HL-60/S4 treated with phorbol 12-myristate 13-acetate at 8.2 ng/mL for 4 days and 3 days (cell line): ENCODE results near the gene KCNMB1.

Source experiments
- in situ Hi-C: fragments of 300-500 bp; cut with MboI; formaldehyde crosslinking; loops from 2 replicates; pipeline ENCODE4 v1.15.0; 2022; ENCODE audit warnings: low sequenced_read_pairs

Gene KCNMB1

GRCh38 chr5:170345971-170346370 lies 43.2 kb downstream of the KCNMB1 start:
- in situ Hi-C loops: no loop called here

DNA sequence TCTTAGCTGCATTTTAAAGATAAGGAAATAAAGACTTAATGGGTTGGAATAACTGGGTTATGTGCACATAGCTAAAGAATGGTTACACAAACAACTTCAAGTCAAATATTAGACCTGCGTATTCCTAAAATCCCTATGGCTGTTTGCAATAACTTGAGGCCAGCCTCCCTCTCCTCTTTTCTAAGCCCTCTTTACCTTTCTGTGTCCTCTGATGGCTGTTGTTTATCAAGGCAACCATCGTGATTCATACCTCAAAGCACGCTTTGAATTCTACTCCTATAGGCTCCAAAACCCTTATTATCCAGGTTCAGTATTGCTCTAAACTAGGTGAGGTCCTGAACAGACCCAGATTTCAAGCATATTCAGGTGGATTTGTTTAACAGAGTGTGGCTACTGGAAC lies 46.0 kb downstream of the KCNMB1 start:
- in situ Hi-C loops: no loop called here

DNA sequence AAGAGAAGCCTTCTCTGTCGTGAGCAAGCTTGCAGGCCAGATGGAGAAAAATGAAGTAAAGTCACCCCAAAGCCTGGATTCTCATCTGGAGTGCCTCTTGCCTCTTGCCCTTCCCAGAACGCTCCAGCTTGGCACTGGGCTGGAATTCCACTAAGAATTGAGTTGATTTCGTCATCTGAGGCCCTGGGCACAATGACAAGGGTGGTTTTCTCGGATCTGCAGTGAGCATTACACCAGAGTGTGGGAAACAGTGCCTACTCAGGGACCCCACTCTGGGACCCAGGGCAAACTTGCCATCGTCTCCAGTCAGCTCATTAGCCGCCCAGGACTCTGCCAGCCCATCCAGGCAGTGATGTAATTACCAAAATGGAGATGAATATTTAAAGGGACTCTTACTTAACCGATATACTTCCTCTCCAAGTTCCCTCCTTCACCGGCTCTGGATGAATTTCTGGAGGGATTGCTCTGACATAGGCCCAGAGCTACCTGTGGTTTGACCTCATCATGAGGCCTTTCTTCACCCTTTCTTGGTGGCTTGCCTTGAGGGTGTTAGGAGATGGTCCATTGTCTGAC lies 46.9 kb downstream of the KCNMB1 start:
- in situ Hi-C loops: no loop called here

DNA sequence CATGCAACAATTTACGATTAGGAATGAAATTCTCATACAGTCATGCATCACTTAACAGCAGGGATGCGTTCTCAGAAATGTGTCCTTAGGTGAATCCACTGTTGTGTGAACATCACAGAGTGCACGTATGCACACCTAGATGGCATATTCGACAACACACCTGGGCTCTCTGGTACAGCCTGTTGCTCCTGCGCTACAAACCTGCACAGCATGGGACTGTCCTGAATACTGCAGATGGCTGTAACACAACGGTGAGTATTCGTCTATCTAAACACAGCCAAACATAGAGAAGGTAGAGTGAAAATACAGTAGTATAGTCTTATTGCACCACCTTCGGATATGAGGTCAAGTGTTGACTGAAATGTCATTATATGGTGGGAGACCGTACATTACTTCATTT lies 47.6 kb downstream of the KCNMB1 start:
- in situ Hi-C loops: no loop called here

DNA sequence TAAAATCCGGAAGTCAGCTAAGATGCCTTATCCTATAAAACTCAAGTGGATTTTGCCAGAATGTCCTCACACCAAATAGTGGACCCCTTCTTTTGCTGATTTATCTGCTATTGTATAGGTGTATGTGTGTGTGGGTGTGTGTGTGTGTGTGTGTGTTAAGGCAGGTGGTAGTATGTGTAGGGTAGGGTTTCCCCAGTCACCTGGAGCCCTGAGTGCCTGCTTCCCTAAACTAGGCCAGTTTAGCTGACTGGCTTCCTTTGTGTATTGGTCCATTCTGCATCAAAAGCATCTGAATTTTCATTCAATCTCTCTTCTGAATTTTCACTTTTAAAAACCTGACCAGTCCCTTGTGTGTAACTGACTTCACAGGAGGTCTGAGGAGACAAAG lies 49.4 kb downstream of the KCNMB1 start:
- in situ Hi-C loops: no loop called here

DNA sequence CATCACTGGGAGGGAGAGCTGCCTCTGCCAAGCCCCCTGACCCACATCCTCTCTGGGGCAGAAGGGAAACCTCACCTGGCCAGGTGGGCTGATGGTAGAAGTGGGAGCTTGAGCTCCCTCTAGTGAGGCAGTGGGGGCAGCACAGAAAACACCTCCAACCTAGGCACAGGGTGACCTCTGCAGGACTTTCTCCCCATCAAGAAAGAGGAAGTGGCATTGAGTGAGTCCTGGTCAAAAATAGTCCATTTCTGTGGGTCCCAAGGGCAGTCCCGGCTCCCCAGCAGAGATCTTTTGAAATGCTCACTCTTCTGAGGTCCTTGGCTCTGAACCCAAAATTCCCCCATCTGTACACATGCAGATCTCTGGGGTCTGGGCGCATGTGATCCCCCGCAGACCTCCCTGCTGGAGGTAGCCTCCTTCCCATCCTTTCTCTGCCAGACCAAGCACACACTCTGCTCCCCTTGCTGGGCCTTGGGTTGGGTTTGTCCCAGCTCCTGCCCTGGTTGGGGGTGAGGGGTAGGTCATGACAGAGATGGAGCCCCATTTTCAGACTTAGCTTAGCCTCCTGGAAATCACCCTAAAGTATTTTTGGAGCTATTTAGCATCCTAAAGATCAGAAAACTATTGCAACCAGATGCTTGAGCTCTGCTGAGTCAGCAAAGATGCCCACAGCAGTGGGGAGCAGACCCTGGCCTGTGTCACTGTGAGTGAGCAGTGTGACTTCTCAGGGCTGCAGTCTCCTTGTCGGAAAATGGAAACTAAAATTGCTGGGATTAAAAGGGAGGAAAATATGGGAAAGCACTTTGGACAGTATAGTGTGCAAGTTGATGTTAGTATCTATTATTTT lies 50.0 kb downstream of the KCNMB1 start:
- in situ Hi-C loops: no loop called here

DNA sequence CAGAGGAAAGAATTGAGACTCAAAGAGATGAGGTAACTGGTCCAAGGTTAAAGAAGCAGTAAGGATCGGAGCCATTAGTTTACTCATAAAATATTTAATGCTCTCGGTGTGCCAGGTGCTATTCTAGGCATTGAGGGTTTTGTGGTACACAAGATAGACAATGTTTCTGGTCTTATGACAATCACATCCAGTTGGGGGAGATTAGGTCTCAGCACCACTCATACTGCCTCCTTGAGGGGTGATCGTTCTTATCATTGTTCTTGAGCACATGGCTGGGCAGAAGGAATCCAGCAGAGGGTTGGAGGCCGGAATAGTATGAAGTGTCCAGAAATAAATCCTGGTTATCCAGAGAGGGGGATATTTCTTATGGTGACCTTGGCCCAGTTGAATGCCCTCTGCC lies 50.9 kb downstream of the KCNMB1 start:
- in situ Hi-C loops: no loop called here

- in situ Hi-C loops: no loop called here
Observed at GRCh38 chr5:170337045-170337733, 52.0 kb downstream of the KCNMB1 start.

DNA sequence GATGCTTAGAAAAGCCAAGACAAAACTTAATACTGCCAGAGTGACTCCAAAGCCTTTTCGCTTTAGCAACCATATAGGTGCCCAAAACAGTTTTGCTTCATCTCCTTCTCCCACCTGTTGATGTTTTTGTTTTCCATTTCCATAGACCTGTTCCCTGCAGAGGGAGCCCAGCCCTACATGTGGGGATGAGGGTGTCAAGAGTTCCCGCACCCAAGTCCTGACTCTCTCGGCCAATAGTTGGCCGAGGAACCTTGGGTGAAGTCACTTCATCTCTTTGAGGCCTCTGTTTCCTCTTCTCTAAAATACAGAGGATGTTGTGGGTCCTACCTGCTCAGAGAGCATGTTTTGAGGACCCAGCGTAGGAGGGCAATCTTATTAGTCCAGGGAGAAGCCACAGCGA lies 53.1 kb downstream of the KCNMB1 start:
- in situ Hi-C loops: no loop called here

DNA sequence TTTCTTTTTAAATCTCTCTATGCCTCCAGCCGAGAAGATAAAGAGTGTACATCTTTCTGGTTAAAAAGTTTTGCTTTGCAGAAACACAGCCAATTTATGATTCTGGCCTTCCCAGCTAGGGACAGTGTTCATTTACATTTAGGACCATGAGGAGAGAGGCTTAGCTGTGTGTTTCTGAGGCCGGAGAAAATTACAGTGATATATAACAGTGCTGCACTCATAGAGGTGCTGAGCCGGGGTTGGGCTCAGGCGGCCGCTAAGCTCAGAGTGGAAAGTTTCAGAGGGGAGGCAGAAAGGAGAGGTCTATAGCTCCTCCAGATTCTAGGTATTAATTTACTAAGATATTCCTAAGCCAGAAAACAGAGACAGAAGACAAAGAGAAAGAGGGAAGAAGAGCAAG lies 54.5 kb downstream of the KCNMB1 start:
- in situ Hi-C loops: no loop called here

GRCh38 chr5:170333161-170333910 lies 55.8 kb downstream of the KCNMB1 start:
- in situ Hi-C loops: no loop called here

DNA sequence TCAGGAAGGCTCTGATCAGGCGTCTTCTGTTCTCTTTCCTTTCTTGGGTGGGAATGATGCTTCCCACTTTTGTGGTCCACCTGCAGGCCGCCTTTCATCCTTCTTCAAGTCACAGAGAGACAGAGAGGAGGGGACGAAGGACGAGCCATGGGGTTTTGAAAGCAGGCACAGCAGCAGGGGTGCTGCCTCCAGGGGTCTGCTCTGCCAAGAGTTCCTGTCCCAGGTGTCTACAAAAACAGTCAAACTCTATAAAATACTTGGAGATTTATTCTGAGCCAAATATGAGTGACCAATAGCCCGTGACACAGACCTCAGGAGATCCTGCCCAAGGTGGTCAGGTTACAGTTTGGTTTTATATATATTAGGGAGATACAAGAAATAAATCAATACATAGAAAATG lies 57.1 kb downstream of the KCNMB1 start:
- in situ Hi-C loops: no loop called here

- in situ Hi-C loops: no loop called here
Observed at GRCh38 chr5:170330568-170331054, 58.6 kb downstream of the KCNMB1 start.

DNA sequence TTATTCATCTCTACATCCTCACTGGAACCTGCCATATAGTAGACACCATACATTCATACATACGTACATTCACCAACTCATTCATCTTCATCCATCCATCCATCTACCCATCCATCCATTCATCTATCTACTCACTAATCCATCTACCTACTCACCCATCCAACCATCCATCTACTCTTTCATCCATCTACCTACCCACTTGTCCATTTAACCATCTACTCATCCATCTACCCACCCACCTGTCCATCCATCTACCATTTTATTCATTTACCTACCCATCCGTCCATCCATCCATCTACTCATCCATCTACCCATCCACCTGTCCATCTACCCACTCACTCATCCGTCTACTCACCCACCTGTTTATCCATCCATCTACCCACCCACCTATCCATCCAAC lies 59.6 kb downstream of the KCNMB1 start:
- in situ Hi-C loops: no loop called here

- in situ Hi-C loops: no loop called here
Observed at GRCh38 chr5:170327829-170328228, 61.3 kb downstream of the KCNMB1 start.

DNA sequence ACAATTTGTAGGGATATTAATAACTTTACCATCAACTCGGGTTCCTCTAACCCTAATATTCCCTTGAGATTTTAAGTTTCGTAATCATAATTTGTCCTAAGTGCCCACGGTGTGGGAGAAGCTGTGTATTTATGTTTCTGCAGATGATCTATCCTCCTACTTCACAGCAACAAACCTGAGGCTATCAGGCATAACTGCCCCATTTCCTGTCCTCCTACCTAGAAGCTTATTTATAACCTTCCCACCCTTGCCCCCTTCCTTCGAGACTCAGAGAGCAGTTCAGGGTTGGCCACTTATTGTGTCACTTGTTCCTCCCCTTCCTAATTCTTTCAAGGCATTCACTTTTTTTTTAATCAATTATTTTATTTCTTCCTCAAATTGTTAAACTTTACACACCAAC lies 62.0 kb downstream of the KCNMB1 start:
- in situ Hi-C loops: no loop called here
